C4-2B (cell line): ENCODE results near the gene PASK.

Source experiments
- CTCF ChIP-seq: fragments of 450-650 bp; conservative IDR thresholded peaks from 2 replicates; pipeline ENCODE4 v1.5.1; 2017; ENCODE audit warnings: mild to moderate bottlenecking
- ZFX ChIP-seq: fragments of 450-650 bp; IDR thresholded peaks from 2 replicates; pipeline ENCODE4 v1.6.1; 2017

- TF ChIP-seq CTCF, result no peak
- no peak for TF ChIP-seq ZFX
Observed at GRCh38 chr2:241094924-241095420, 54.3 kb downstream of the PASK start.
